ENCODE results near the gene AMH.

AMH gene

DNA sequence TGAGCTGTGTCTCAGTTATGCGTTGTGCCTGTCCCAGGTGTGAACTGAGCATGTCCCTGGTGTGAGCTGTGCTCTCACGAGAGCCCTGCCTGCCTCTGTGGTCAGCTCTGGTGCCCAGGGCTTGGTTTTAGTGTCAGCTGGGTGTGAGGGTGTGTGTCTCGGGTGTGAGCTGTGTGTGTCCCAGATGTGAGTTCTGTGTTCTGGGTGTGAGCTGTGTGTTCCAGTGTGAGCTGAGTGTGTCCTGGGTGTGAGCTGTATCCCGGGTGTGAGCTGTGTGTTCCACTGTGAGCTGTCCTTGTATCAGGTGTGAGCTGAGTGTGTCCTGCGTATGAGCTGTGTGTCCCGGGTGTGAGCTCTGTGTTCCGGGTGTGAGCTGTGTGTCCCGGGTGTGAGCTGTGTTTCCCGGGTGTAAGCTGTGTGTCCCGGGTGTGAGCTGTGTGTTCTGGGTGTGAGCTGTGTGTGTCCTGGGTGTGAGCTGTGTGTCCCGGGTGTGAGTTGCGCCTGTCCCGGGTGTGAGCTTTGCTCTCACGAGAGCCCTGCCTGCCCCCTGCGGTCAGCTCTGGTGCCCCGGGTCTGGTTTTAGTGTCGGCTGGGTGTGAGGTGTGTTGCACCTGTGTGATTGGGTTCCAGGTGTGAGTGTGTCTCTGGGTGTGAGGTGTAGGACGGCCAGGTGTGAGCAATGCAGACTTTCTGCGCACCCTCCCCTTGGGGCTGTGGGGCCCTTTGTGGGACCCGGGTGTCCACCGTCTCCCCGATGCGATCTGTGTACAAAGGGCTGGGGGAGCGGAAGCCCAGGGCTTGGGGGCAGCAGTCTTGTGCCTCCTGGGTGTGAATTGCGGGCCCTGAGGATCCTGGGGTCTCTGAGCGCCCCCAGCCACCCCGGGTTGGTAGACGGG lies 39.9 kb downstream of the AMH start:
- peak; percentile 72 for DNase-seq

DNA sequence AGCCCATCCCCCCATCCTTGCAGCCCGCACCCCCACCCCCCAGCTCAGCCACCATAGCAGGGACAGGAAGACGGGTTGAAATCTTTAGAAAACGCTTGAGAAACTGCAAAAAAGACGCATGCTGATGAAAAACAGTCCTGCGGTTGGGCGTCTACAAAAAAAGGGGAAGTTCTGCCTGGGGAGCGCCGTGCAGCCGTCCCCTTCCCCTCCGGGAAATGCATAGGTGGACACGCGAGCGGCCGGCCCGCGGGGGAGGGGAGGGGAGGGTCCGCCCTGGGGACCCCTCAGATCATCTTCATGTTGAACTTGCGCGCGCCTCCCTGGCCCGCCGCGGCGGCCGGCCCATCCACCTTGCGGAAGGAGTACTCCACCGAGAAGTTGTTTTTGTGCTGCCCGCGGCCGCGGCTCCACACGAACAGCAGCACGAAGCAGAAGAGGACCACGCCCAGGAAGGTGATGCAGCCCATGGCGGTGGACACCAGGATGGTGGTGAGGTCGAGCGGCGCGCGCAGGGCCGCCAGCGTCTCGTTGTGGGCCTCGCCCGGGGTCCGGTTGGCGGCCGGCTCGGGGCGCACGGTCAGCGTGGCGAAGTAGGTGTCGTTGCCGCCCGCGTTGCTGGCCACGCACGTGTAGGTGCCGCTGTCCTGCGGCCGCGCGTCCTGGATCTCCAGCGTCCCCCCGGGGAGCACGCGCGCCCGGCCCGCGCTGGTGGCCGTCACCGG lies 40.8 kb downstream of the AMH start:
- peak; percentile 90 for DNase-seq

DNA sequence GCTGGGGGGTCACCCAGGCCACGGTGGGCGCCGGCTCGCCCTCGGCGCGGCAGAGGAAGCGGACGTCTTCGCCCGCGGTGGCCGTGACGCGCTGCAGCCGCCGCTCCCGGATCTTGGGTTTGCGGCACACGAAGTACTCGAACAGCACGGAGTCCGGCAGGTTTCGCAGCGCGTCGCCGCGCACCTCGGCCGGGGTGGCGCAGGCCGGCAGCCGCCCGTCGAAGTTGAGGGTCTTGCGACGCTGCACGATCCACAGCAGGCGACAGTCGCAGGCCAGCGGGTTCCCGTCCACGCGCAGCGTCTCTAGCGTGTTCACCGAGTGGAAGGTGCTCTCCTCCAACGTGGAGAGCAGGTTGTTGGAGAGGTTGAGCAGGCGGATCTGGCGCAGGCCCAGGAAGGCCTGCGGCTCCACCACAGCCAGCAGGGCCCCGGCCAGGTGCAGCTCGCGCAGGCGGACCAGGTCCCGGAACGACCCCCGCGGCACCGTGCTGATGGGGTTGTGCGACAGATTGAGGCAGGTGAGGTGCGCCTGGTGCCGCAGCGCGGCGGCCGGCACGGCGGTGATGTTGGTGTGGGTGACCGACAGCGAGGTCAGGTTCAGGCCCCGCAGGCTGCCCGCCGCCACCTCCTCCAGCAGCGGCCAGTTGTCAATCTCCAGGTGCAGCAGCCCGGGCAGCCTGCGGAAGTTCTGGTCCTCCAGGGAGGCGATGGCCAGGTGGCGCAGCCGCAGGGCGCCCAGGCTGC lies 41.5 kb downstream of the AMH start:
- peak; percentile 82 for DNase-seq

DNA sequence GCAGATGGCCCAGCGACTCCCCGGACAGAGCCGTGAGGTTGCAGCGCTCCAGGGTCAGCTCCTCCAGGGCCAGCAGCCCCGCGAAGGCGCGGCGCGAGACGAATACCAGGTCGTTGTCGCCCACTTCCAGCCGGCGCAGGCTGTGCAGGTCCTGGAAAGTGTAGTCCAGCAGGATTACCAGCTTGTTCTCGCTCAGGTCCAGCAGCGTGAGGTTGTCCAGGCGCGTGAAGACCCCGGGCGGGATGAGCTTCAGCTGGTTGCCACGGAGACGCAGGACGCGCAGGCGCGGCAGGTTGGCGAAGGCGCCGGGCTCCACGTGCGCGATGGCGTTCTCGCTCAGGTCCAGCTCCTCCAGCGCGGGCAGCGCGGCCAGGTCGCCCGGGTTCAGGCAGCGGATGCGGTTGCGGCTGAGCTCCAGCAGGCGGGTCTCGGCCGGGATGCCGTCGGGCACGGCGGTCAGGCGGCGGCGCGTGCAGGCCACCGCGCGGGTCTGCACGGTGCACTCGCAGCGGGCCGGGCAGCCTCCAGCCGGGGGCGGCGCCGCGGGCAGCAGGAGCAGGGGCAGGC lies 42.1 kb downstream of the AMH start:
- no peak for DNase-seq

DNA sequence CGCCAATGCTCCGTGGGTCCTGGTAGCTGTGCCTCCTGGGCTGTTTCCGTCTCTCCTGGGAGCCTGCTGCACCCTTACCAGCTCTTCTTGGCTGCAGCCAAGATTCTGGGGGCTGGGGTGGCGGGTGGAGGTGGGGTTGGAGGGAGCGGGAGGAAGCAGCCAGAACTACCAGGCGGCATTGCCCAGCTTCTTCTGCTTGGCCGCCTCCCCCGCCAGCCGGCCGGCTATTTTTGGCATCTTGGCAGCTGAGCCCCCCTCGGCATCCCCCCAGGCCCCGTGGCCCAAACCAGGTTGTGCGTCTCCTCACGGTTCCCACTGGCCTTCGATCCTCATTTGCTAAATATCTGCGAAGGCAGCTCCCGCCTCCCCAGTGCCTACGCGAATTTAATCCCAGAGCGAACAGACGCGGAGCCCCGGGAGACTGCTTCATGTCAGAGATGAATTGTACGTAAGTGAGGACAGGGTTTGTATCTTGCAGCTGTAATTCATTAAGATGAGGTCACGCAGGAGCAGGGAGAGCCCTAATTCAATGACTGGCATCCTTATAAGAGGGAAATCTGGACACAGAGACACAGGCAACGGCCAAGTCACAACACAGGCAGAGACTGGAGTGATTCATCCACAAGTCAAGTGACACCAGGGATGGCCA lies 45.7 kb downstream of the AMH start:
- DNase-seq: no peak

DNA sequence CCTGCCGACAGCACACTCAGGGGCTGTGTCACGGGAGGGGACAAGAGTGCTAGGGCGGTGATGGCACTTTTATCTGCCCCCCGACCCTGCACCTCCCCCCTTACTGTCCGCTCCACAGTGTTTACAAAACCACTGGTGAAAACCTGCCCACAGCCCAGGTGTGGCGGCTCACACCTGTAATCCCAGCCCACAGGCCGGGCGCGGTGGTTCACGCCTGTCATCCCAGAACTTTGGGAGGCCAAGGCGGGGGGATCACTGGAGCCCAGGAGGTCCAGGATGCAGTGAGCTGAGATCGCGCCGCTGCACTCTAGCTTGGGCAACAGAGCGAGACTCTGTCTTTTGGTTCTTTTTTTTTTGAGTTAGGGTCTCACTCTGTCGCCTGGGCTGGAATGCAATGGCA lies 47.0 kb downstream of the AMH start:
- DNase-seq: no peak

DNA sequence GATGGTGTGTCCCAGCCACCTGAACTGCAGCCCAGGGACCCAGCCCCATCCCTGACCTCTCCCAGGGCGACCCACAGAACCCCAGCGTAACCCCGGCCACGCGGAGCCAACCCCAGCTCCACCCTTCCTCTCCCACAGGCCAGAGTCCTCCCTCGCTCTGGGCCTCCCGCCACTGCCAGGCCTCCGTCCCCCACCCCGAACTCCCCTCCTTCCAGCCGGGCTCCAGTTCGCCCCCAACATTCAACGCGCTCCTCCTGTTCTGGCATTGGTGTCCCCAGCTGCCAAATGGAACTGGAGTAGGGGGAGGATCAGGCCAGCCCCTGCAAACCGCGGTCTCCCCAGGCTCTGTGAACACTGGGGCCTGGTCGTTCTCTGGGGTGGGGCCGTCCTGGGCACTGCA lies 51.4 kb downstream of the AMH start:
- DNase-seq: no peak

Data from RPMI8226 (cell line).